B cell (primary cell): Measurements from ENCODE around the gene ELMO1.

Source experiments
- CTCF ChIP-seq: fragments of 200-600 bp; IDR thresholded peaks from one replicate; pipeline ENCODE4 v1.8.0; 2022; ENCODE audit warnings: antibody characterized with exemption, mild to moderate bottlenecking
- EZH2 ChIP-seq: IDR thresholded peaks from 2 replicates; pipeline ENCODE4 v1.6.1; 2012; ENCODE audit warnings: borderline replicate concordance, low read depth, mild to moderate bottlenecking, moderate library complexity, low read length; ENCODE audit not compliant: insufficient read depth, poor library complexity, severe bottlenecking

DNA sequence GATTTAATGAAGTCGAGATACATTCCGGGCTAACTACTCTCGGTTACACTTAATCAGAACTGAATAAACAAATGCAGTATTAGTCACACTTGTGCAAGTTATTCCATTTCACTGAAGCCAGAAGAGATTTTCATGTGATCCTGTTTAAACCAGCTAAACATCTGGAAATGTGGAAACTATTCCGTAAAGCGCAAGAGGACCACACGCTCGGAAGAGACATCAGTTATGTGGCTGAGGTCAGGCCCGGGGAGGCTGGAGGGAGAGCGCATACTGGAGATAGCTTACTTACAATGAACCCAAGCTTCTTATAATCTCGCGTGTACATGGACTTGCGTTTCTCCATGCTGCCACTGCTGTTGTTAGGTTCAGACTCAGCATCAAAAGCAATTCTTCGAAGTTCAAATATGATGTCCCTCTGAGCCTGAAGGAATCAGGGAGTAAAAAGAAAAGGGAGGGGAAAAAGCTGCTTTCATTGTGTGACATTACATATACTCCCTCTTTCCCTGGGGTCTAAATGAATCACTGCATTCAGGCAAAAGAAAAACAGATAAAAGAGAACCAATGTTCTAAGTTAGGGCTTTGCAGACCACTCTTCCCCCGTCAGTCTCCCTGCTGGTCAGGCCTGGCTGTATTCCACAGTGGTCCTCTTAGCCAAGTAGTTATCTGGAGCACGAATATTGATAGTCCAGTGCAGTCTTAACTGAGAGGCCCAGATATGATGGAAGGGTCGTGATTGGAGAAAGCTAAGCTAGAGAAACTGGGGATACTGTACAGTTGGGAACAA is 237.4 kb downstream of the ELMO1 start:
- TF ChIP-seq CTCF (no peak), EZH2 (no peak)
